Fibroblast of lung (primary cell): ENCODE results near the gene DNPH1. TPM values are rescaled to one million over a fixed set of nuclear protein-coding genes. Genes with fewer than 3 reads are reported as not detected.

Experiments
- DNase-seq, 2 donors: peaks; one replicate each; pipeline versions ENCODE4 v3.0.0 to v3.0.0-alpha.2; 2010; ENCODE audit warnings: low read depth in 2 of 2
- H2AFZ ChIP-seq: 2 replicates; pipeline ENCODE4 v1.5.1; 2012; ENCODE audit warnings: low read length, control low read depth, inconsistent platforms
- H3K27ac ChIP-seq: 2 replicates; pipeline ENCODE4 v1.5.1; 2011; ENCODE audit warnings: low read length, control low read depth; ENCODE audit not compliant: insufficient read depth
- H3K27me3 ChIP-seq: 2 replicates; pipeline ENCODE4 v1.5.1; 2011; ENCODE audit warnings: mild to moderate bottlenecking, low read length; ENCODE audit not compliant: control insufficient read depth, insufficient read depth
- H3K36me3 ChIP-seq: 2 replicates; pipeline ENCODE4 v1.5.1; 2011; ENCODE audit warnings: low read length; ENCODE audit not compliant: control insufficient read depth, insufficient read depth
- H3K4me1 ChIP-seq: 2 replicates; pipeline ENCODE4 v1.5.1; 2011; ENCODE audit warnings: low read length; ENCODE audit not compliant: control insufficient read depth, insufficient read depth; ENCODE audit errors: extremely low read depth
- H3K4me2 ChIP-seq: 2 replicates; pipeline ENCODE4 v1.5.1; 2011; ENCODE audit warnings: low read length, control low read depth; ENCODE audit not compliant: insufficient read depth; ENCODE audit errors: extremely low read depth
- H3K4me3 ChIP-seq, 4 experiments: fragments of 200-600 bp in 1 of 4; sonication (generic) in 1 of 4; replicated peaks in 1 of 4; 2 replicates each; pipeline ENCODE4 v1.5.1; 2011 to 2016; ENCODE audit warnings: low read length in 4 of 4, low read depth in 3 of 4, mild to moderate bottlenecking in 3 of 4, control low read depth in 2 of 4, inconsistent platforms in 1 of 4, mixed read lengths in 1 of 4; ENCODE audit not compliant: insufficient read depth in 1 of 4; ENCODE audit errors: control extremely low read depth in 1 of 4
- H3K79me2 ChIP-seq: 2 replicates; pipeline ENCODE4 v1.5.1; 2012; ENCODE audit warnings: mild to moderate bottlenecking, low read length, inconsistent platforms; ENCODE audit not compliant: control insufficient read depth, insufficient read depth
- H3K9ac ChIP-seq: 2 replicates; pipeline ENCODE4 v1.5.1; 2011; ENCODE audit warnings: mild to moderate bottlenecking, low read length, control low read depth; ENCODE audit not compliant: insufficient read depth
- H3K9me3 ChIP-seq: 2 replicates; pipeline ENCODE4 v1.5.1; 2012; ENCODE audit warnings: low read depth, low read length; ENCODE audit not compliant: control insufficient read depth, insufficient read depth
- H4K20me1 ChIP-seq: 2 replicates; pipeline ENCODE4 v1.5.1; 2011; ENCODE audit warnings: low read length; ENCODE audit not compliant: control insufficient read depth, insufficient read depth; ENCODE audit errors: extremely low read depth
- CTCF ChIP-seq, 2 donors: IDR thresholded peaks in 1 of 2; conservative IDR thresholded peaks in 1 of 2; 1 replicate in 1 of 2; 2 replicates in 1 of 2; pipeline ENCODE4 v1.5.1; 2011 to 2012; ENCODE audit warnings: low read length in 2 of 2, control low read depth in 1 of 2, inconsistent platforms in 1 of 2, low read depth in 1 of 2, mild to moderate bottlenecking in 1 of 2
- EZH2 ChIP-seq: IDR thresholded peaks from 2 replicates; pipeline ENCODE4 v1.5.1; 2012; ENCODE audit warnings: low read length, control low read depth, mild to moderate bottlenecking; ENCODE audit errors: missing control alignments
- polyA plus RNA-seq, 2 donors: library from polyadenylated mRNA; depleted of rRNA in 1 of 2; stranded (reverse) in 1 of 2; unstranded in 1 of 2; fragments of >200 nt; gene quantifications; 2 replicates each; pipeline ENCODE4 v1.2.1, GENCODE V29; 2011 to 2012; ENCODE audit warnings: missing spikeins in 1 of 2
- total RNA-seq: library from RNA; depleted of rRNA; stranded (reverse); fragments of >200 nt; gene quantifications from 2 replicates; pipeline ENCODE4 v1.2.1, GENCODE V29; 2014

The DNPH1 gene
- total and polyA plus RNA-seq, 2 donors (not counting 1 experiment from before 2014, with no cell fraction given) = 31.2 to 52.5 TPM

DNA sequence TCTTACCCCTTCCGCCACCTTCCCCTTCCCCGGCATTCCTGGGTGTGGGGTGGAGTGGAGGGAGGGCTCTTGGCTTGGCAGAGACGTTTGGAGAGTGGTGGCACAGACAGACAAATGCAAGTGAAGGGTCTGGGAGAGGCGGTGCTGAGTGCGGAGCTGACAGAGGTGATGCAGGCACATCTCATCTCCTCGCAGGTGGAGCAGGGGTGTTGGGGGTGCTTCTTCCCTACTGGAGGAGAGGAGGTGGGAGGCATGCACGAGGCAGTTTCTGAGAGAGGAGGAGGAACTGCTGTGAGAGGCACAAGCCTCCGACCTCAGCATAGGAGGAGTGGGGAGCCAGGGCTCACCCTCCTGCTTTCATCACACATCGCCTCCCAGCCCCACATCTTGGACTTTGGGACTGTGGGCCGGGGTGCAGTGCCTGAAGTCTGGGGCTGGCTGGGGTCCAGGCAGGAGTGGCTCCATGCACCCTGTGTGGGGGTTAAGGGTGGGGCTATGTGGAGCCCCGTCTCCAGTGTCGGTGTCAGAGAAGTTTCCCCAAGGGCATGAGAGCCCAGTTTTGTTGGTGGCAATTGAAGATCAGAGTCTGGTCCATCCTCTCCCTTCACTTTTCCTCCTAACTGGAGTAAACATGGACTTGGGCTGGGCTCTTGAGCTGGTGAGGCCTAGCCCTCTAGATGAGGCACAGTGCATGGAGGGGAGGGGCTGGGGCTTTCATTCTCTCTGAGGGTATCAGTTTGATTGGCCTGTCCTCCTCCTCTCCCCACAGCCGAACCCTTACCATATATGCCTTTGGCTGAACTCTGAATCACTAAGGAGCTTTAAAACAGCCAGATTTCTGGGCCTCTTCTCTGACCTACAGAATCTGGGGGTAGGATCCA, 48.6 kb upstream of the DNPH1 start:
- DNase-seq = peak in 1 of 2 donors; percentile 36
- Histone ChIP-seq H4K20me1 (no peaks in the 10 kb centered on the region), H3K36me3 (no peaks in the 10 kb centered on the region), H3K9me3 (no peaks in the 10 kb centered on the region), H2AFZ (no peak overlapping the region), H3K4me2 (no peak overlapping the region), H3K27ac (no peak overlapping the region), H3K4me3 (no peak overlapping the region), H3K4me1 (no peaks in the 10 kb centered on the region), H3K79me2 (no peaks in the 10 kb centered on the region), H3K9ac (no peak overlapping the region), H3K27me3 (peaks cover 24% of the 10 kb centered on the region)
- TF ChIP-seq CTCF (conservative IDR thresholded peaks at IDR 0.05 in 1 of 2, IDR thresholded peaks at IDR 0.05 in 1 of 2; ENCODE audit: low read depth in 1 of 2, low read length in 2 of 2) = no peak
- no peak for TF ChIP-seq EZH2

DNA sequence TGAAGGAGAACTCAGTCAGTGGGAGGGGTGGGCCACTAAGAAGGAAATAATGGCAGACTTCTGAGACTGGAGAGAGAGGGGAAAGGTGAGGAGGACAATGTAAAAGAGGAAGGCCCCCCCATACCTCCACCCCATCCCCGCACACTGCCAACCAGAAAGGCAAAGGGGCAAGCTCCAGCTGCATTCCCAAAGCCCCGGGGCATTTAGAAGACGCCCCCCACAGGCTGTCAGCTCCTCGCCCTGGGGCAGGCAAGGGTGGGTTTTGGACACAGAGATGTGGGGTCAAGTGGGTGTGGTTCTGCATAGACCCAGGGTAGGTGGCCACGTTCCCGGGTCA, 48.0 kb upstream of the DNPH1 start:
- DNase-seq = no peak
- no peak overlapping the region for H3K27ac ChIP-seq
- TF ChIP-seq EZH2 = no peak
- TF ChIP-seq CTCF (conservative IDR thresholded peaks at IDR 0.05 in 1 of 2, IDR thresholded peaks at IDR 0.05 in 1 of 2; ENCODE audit: low read depth in 1 of 2, low read length in 2 of 2) = no peak
- no peaks in the 10 kb centered on the region for H3K36me3 ChIP-seq
- no peak overlapping the region for H3K9ac ChIP-seq
- H4K20me1 ChIP-seq = no peaks in the 10 kb centered on the region
- H2AFZ ChIP-seq = no peak overlapping the region
- H3K27me3 ChIP-seq = peaks cover 29% of the 10 kb centered on the region
- no peak overlapping the region for H3K4me2 ChIP-seq
- H3K79me2 ChIP-seq = no peaks in the 10 kb centered on the region
- H3K4me3 ChIP-seq = no peak overlapping the region
- H3K9me3 ChIP-seq = no peaks in the 10 kb centered on the region
- no peaks in the 10 kb centered on the region for H3K4me1 ChIP-seq

DNA sequence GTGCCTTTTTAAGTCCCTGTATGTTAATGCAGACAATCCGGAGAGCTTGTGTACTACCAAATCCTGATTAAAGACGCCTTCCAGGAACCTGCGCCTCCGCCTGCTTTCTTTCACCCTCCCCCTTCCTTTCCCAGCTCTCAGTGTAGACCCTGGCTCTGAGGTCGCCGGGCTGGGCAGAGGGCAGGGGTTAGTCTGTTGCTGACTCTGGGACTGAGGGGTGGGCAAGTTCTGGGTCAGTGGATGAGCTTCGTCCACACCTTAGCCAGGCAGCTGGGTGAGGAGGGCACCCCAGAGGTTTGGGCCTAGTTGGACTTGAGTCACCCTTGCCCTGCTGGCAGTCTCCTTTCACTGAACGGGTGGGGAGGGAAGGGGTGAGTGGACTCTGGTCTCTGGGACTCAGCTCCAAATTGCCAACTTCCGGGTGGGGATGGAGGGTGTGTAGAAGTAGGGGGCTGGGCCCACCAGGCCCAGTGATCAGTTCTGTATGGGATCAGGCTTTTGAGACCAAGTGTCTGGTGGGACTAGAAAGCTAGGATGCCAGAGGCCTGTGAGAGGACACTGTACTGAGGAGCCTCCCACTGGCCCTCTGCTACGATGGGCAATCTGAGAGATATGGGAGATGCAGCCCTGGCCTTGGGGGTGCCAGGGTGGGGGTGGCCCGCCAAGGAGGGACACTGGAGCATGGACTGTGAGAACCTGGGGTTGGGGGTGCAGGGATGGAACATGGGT, 47.5 kb upstream of the DNPH1 start:
- no peak overlapping the region for H3K27ac ChIP-seq
- no peak for TF ChIP-seq EZH2
- TF ChIP-seq CTCF (conservative IDR thresholded peaks at IDR 0.05 in 1 of 2, IDR thresholded peaks at IDR 0.05 in 1 of 2; ENCODE audit: low read depth in 1 of 2, low read length in 2 of 2) = no peak
- no peaks in the 10 kb centered on the region for H3K79me2 ChIP-seq
- no peaks in the 10 kb centered on the region for H3K4me1 ChIP-seq
- H3K4me3 ChIP-seq = no peak overlapping the region
- H3K9me3 ChIP-seq = no peaks in the 10 kb centered on the region
- no peaks in the 10 kb centered on the region for H3K36me3 ChIP-seq
- no peaks in the 10 kb centered on the region for H4K20me1 ChIP-seq
- no peak for DNase-seq
- H2AFZ ChIP-seq = no peak overlapping the region
- no peak overlapping the region for H3K9ac ChIP-seq
- peaks cover 33% of the 10 kb centered on the region for H3K27me3 ChIP-seq
- no peak overlapping the region for H3K4me2 ChIP-seq
